Measurements from ENCODE around the gene ABCF3. TPM values are rescaled to one million over a fixed set of nuclear protein-coding genes. Genes with fewer than 3 reads are reported as not detected.

ABCF3 gene
- total RNA-seq, 4 donors from 2014 or later, result 58.6 to 286 (median 133) TPM

DNA sequence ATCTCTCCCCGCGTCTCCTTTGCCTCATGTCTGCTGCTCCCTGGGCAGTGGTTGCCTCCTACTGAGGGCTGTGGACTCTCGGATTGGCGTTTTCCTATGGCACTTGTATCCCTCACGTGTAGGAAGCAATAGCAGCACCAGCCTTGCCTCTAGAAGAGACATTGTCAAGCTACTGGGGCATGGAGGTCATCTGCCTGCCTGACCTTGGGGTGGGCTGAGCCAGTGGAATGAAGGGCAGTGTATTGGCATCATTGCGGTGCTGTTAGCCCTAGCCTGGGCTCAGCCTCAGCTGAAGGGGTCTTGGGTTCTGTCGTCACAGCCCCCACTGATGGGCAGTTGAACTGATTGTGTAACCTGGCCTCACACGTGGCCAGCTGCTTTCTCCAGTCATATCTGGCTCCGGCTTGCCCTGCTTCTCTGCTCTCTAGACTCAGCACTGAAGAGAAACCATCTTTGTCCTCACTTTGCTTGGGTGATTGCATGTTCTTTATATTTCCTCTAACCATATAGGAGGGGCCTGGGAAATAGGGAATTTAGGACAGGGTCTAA, 8.1 kb downstream of the ABCF3 start:
- TF ChIP-seq POLR2AphosphoS5 (IDR thresholded peaks at IDR 0.05) (no peak), EP300 (IDR thresholded peaks at IDR 0.05; ENCODE audit: low read depth) (no peak), POLR2A (IDR thresholded peaks at IDR 0.05) (no peak)
- TF ChIP-seq, protein P1, sequence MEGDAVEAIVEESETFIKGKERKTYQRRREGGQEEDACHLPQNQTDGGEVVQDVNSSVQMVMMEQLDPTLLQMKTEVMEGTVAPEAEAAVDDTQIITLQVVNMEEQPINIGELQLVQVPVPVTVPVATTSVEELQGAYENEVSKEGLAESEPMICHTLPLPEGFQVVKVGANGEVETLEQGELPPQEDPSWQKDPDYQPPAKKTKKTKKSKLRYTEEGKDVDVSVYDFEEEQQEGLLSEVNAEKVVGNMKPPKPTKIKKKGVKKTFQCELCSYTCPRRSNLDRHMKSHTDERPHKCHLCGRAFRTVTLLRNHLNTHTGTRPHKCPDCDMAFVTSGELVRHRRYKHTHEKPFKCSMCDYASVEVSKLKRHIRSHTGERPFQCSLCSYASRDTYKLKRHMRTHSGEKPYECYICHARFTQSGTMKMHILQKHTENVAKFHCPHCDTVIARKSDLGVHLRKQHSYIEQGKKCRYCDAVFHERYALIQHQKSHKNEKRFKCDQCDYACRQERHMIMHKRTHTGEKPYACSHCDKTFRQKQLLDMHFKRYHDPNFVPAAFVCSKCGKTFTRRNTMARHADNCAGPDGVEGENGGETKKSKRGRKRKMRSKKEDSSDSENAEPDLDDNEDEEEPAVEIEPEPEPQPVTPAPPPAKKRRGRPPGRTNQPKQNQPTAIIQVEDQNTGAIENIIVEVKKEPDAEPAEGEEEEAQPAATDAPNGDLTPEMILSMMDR (IDR thresholded peaks at IDR 0.05), result no peak

DNA sequence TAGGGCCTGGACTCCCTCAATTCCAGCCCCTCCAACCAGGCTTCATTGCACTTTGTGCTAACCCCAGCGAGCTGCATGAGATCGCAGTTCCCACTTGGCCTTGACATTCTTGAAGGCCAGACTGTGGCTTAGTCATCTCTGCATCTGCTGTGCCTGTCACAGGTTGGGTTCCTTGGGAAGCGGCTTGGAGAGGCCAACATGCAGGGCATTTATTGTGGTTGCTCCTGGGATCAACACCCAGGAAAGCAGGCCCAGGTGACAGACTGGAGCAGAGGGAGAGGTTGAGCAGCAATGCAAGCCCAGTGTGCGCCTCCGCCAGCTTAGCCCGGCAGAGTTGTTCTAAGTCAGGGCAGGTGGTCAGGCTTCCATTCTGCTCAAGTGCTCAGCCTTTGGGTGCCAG, 10.5 kb downstream of the ABCF3 start:
- Histone ChIP-seq H3K4me1 (no peaks in the 10 kb centered on the region), H3K9me3 (no peaks in the 10 kb centered on the region), H3K27ac (no peak overlapping the region), H3K27me3 (no peaks in the 10 kb centered on the region), H3K36me3 (peaks cover 0 to 38% (median 17%) of the 10 kb centered on the region in 4 donors), H3K4me3 (no peak overlapping the region)
- DNase-seq, result no peak
- intact Hi-C loops (cut with DNase I; ENCODE audit: low total_unique reads), result no loop called here
- in situ Hi-C loops (cut with MboI; ENCODE audit: low pct_ligation_motif_present in 1 of 4, low pct_unique_long_range_greater_than_20kb in 1 of 4, low sequenced_read_pairs in 3 of 4), result no loop called here
- TF ChIP-seq EP300 (IDR thresholded peaks at IDR 0.05; ENCODE audit: low read depth) (no peak), POLR2AphosphoS5 (IDR thresholded peaks at IDR 0.05) (no peak), POLR2A (IDR thresholded peaks at IDR 0.05) (no peak)
- TF ChIP-seq, protein P1 (IDR thresholded peaks at IDR 0.05), result no peak
- 97% methylated on average over 6 of the region's 6 CpGs; no CpG with 5 or more reads in 1 of the 2 donors for WGBS, 2 donors (ENCODE audit: low coverage in 1 of 2)

More for the DNA sequence above, 8.1 kb downstream of the ABCF3 start:
- no peak overlapping the region for H3K27ac ChIP-seq
- no peaks in the 10 kb centered on the region for H3K9me3 ChIP-seq
- in situ Hi-C loops (cut with MboI; ENCODE audit: low pct_ligation_motif_present in 1 of 4, low pct_unique_long_range_greater_than_20kb in 1 of 4, low sequenced_read_pairs in 3 of 4), result no loop called here
- intact Hi-C loops (cut with DNase I; ENCODE audit: low total_unique reads), result no loop called here
- no peak overlapping the region for H3K4me3 ChIP-seq
- no peak for DNase-seq
- WGBS, 2 donors (ENCODE audit: low coverage in 1 of 2), result 88% methylated on average over 9 of the region's 9 CpGs; no CpG with 5 or more reads in 1 of the 2 donors
- H3K36me3 ChIP-seq, result peaks cover 0 to 63% (median 28%) of the 10 kb centered on the region in 4 donors
- H3K27me3 ChIP-seq, result no peaks in the 10 kb centered on the region
- H3K4me1 ChIP-seq, result no peaks in the 10 kb centered on the region

DNA sequence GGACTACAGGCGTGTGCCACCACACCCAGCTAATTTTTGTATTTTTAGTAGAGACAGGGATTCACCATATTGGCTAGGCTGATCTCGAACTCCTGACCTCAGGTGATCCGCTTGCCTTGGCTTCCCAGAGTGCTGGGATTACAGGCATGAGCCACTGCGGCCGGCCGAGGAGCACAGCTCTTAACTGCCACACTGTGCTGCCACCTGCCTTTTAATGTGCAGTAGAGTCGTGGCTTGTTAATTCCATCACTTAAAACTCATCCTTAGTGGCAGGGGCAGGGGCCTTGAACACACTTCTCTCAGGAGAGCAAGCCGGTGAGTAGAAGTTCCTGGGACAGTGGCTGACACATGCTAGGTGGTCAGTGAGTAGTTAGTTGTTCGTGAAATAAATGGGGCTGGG, 12.5 kb downstream of the ABCF3 start:
- Histone ChIP-seq H3K9me3 (no peaks in the 10 kb centered on the region), H3K4me3 (no peak overlapping the region), H3K27me3 (no peaks in the 10 kb centered on the region), H3K27ac (no peak overlapping the region), H3K4me1 (no peaks in the 10 kb centered on the region), H3K36me3 (peaks cover 0 to 18% (median 7%) of the 10 kb centered on the region in 4 donors)
- DNase-seq, result no peak
- in situ Hi-C loops (cut with MboI; ENCODE audit: low pct_ligation_motif_present in 1 of 4, low pct_unique_long_range_greater_than_20kb in 1 of 4, low sequenced_read_pairs in 3 of 4) (no loop called here), intact Hi-C loops (cut with DNase I; ENCODE audit: low total_unique reads) (no loop called here)
- TF ChIP-seq, protein P1 (IDR thresholded peaks at IDR 0.05), result no peak
- no peak for TF ChIP-seq POLR2AphosphoS5 (IDR thresholded peaks at IDR 0.05)
- no peak for TF ChIP-seq POLR2A (IDR thresholded peaks at IDR 0.05)
- TF ChIP-seq EP300 (IDR thresholded peaks at IDR 0.05; ENCODE audit: low read depth), result no peak
- WGBS, 2 donors (ENCODE audit: low coverage in 1 of 2), result 86 to 100% methylated on average over 1 to 9 of the region's 9 CpGs

DNA sequence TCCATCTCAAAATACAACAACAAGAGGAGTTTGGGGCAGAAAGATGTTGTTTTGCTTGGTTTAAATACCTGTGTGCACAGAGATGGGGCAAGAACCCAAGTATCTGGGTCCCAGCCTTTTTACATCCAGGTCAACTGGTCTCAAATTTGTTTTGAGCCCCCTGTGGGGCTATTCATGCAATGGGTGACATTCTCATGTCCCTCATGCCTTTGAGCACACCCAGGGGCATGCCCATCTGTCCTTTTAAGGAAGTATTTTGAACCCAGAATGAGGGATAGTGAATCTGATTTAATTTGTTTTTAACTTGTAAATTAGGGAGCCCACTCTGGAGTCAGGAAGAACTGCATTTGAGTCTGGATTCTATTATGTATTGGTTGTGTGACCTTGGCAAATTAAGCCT, 14.8 kb downstream of the ABCF3 start:
- Histone ChIP-seq H3K4me3 (no peak overlapping the region), H3K27ac (no peak overlapping the region), H3K9me3 (no peaks in the 10 kb centered on the region), H3K4me1 (no peaks in the 10 kb centered on the region), H3K27me3 (no peaks in the 10 kb centered on the region), H3K36me3 (no peaks in the 10 kb centered on the region)
- TF ChIP-seq EP300 (IDR thresholded peaks at IDR 0.05; ENCODE audit: low read depth) (no peak), POLR2AphosphoS5 (IDR thresholded peaks at IDR 0.05) (no peak), POLR2A (IDR thresholded peaks at IDR 0.05) (no peak)
- TF ChIP-seq, protein P1 (IDR thresholded peaks at IDR 0.05), result no peak
- in situ Hi-C loops (cut with MboI; ENCODE audit: low pct_ligation_motif_present in 1 of 4, low pct_unique_long_range_greater_than_20kb in 1 of 4, low sequenced_read_pairs in 3 of 4) (no loop called here), intact Hi-C loops (cut with DNase I; ENCODE audit: low total_unique reads) (no loop called here)
- no peak for DNase-seq
